Measurements from ENCODE around the gene GRAMD2A.

The GRAMD2A gene

DNA sequence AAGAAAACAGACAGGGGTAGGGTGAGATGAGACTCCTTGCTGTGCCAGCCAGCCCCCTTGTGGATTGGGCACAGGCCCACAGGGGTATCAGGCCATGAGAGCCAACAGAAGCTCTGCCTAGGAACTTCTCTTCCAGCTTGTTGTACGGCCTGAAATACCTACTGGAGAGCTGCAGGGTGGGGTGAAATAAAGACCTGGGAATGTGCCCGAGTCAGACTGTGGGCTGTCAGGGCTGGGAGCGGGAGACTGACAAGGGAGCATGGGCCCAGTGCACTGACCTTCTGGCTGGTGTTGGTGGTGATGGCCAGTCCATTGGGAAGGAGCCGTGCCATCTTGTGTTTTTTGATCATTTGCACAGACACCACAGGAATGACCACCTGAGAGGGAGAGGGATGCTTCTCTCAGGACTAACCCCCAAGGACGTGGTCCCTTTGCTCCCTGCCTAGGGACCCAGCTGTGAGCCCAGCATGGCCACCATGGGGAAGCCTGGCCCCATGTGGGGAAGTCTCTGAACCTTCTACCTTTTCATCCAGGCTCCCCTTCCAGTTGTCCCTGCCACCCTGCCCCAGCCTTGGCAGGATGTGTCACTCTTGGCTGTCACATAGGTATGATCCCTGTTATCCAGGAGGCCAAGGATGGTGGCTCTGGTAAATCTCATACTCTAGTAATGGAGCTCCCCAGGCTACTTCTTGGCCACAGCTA, 30.7 kb downstream of the GRAMD2A start:
- DNase-seq: no peak

DNA sequence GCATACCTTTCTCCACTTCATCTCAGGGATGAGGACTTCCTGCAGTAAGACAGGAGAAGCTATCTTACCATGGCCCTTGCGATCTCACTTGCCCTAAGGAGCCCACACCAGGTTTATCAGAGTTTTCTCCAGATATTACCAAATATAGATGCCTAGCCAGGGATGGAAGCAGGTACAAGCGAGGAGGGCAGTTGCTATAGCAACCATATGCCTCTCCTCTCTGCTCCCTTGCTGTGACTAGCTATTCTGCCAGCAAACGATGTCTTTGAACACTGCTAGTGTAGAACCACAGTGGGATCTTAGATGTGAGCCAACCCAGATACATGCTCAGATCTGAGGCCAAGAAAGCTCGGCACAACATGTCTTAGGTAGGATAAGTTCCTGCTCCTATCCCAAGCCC, 33.9 kb downstream of the GRAMD2A start:
- DNase-seq: no peak

DNA sequence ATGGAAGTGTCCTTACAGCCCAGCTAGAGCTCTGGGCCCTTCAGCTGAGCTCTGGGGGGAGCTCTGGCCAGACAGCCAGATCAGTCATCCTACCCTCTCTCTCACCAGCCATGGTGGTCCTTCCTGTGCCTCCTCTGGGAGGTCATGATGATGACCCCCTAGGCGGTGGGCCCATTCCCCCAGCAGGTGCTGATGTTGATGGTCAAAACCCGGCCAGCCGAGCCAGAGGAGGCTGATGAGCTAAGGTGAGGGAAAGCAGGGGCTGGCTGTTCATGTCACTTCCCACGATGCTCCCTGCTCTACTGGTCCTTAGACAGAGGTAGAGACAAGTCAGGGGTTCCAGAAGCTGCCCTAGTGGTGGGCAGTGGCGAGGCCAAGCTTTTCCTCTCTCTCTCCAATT, 35.0 kb downstream of the GRAMD2A start:
- no peak for DNase-seq

DNA sequence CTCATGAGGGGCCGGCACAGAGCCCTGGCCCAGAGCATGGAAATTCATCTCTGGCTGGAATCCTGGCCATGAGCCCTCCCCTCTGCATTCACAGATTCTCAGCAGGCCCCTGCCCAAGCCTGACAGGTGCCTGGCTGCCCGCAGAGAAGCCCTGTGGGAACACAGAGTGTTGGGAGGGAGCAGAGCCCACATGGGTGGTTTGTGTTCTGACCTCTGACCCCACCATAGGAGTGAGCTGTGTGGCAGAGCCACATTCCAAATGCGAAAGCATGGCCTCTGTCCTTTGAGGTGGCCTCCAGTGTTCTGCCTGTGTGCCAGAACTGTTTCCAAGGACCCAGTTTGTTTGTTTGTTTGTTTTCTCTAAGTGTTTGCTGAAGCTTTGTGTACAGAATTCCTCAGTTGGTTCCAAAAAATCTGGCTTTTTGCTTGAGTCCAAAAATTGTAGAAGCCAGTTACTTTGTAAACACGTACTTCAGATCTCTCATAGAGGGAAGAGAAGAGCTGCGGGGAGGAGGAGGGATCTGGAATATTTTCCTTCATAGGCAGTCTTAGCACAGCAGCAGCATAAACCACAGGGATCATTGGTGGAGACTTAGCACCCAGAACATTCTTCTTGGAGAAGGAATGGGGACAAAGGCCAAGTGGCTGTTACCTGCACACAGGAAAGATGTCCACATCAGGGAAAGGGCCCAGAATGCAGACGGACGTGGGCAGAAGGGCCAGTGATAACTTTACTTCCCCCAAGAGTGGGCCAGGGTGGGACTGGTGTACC, 36.0 kb downstream of the GRAMD2A start:
- DNase-seq: no peak

DNA sequence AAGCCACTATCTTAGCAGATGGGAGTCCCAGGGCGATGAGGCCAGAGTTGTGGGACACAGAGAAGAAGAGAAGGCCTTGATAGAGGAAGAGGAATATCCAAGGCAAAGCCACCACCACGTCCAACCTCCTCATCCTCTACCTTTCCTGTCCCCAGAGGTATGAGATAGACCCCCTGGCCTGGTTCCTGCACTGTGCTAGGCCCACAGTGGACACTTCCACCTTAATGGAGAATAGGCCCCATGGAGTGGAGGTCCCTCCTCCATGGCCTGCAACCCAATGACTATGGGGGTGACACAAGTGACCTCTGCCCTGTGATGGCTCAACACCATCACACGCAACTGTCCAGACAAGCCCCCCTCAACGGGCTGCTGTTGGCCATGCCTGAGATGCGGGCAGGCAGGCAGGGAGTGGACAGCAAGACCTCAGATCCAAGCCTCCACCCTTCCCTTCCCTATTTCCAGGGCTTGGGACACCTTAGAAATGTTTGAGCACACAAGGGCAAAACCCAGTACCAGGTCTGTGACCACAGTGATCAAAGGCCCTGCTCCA, 36.8 kb downstream of the GRAMD2A start:
- no peak for DNase-seq

- DNase-seq: no peak
These were observed 40.7 kb downstream of the GRAMD2A start for GRCh38 chr15:72156928-72157327.

- DNase-seq: peak; percentile 37
These were observed 41.7 kb downstream of the GRAMD2A start for GRCh38 chr15:72155635-72156616.

GRCh38 chr15:72155003-72155621, 42.5 kb downstream of the GRAMD2A start:
- no peak for DNase-seq

DNA sequence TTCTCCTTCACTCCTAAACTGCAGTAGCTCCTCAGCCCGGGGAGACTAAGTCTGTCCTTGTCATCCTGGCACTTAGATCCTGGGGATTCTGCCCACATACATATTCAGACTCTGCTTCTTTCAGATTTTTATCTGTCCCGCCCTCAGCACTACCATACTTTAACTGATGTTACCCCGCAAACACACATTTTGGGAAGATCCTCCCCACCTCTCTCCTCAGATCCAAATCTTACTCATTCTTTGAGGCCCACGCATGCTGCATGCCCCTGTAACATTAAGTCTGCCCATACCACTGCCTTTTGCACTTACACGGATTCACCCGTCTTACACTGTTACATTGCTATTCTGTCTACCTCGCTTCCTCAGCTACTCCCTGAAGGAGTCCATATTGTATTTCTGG, 43.3 kb downstream of the GRAMD2A start:
- DNase-seq: no peak

DNA sequence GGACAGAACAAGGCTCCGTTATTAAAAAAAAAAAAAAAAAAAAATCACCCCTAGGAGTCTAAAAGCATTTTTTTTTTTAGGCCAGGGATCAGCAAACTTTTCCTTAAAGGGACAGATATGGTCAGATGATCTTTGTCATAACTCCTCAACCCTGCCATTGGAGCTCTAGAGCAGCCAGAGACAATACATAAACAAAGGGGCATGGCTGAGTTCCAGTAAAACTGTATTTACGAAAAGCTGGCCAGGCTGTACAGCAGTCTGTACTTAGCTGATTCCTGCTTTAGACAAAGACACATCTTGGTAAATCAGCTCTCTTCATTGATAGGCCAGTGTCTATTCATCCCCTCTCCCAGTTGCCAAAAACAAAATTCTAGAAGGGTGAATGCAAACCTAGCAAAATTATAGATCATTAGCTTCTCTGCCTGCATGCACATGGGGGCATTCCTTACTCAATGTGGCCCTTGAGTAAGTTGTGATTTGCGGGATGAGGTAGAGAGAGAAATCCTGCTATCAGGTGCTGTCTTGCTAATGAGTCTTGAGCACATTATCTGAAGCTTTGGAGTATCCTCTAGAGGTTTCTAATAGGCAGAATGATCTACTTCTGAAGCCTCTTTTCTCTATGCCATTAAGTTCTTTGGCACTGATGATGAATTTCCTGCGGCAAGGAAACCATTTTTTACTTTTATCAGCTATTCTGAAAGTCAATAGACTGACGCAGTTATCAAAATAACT, 44.2 kb downstream of the GRAMD2A start:
- DNase-seq: no peak

- no peak for DNase-seq
These were observed 50.2 kb downstream of the GRAMD2A start for GRCh38 chr15:72147418-72147817.

DNA sequence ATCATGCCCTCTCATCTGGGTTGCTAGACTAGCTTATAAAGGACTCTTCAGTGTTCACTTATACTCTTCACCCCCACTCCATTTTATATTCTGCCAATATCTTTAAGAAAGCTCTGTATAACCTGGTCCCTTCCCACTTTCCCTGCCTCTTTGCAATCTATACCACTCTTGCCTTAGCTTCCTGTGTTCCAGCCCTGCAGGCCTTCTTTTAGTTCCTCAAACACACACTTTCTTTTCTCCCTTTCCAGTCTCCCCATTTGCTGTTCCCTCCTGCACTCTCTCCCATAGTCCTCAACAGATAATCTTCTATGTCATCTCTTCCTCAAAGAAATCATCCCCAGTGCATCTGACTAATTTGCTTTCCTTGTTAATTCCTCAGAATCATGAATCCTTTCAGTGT, 50.7 kb downstream of the GRAMD2A start:
- DNase-seq: no peak

GRCh38 chr15:72146221-72146620, 51.4 kb downstream of the GRAMD2A start:
- no peak for DNase-seq

- no peak for DNase-seq
These were observed 56.2 kb downstream of the GRAMD2A start for GRCh38 chr15:72141171-72142084.

DNA sequence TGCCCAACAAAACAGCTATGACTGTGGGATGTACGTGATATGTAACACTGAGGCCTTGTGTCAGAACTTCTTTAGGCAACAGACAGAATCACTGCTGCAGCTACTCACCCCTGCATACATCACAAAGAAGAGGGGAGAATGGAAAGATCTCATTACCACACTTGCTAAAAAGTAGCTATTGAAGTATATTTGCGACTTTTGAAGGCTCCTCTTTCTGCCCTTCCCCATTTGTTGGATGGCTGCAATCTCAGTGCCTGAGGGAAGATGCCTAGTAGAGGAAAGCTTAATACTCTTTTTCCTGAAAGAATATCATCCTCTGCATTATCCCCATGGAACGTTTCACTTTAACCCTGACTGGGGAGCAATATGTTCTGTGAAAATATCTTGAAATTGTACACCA, 57.5 kb downstream of the GRAMD2A start:
- no peak for DNase-seq

GRCh38 chr15:72139667-72140066, 57.9 kb downstream of the GRAMD2A start:
- no peak for DNase-seq

GRCh38 chr15:72136170-72137051, 61.2 kb downstream of the GRAMD2A start:
- DNase-seq: no peak

DNA sequence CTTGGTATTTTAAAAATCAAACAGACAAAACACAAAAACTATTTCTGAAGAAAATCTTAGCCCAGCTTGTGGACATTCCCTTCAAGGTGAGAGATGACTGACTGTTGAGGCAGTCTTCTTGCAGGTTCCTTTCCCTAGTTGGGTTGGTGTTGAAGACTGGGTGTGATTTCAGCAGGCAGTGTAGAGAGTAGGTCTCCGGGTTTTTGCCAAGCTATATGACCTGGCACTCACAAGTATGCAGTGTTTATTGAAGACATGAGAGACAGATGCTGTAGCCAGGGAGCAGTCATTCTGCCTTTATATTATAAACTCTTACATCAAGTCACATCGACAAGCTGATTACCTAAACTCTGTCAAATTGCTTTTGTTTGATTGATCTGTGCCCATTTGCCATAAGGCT, 61.9 kb downstream of the GRAMD2A start:
- no peak for DNase-seq

- no peak for DNase-seq
These were observed 64.4 kb downstream of the GRAMD2A start for GRCh38 chr15:72133211-72133610.

DNA sequence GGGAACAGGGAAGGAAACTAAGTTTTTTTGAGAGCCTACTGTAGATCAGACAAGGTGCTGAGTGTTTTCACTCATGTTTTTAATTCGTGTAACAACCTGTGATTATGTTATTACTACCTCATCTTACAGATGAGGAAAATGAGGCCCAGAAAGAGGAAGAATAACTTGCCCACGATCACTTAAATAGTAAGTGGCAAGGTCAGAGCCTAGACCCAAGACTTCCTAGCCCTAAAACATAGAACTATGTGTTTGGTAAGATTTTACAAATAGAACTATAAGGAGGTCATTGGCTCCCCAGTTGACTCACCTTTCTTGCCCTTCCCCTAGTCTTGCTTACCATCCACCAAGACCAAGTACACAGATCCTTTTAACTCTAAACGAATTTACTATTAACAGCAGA, 65.7 kb downstream of the GRAMD2A start:
- no peak for DNase-seq
